ENCODE data around the gene GRIA3.
"Not testable (repeated sequence)": the region's sequence is repeated elsewhere in the genome, so short reads cannot be mapped to it uniquely, and the experiment has no call there.

The GRIA3 gene

GRCh38 chrX:123277347-123277746 lies 93.3 kb downstream of the GRIA3 start:
- no peak for DNase-seq

GRCh38 chrX:123277821-123278220 lies 93.7 kb downstream of the GRIA3 start:
- DNase-seq, result no peak

GRCh38 chrX:123282241-123282640 lies 98.2 kb downstream of the GRIA3 start:
- DNase-seq, result no peak

GRCh38 chrX:123283407-123283806 lies 99.3 kb downstream of the GRIA3 start:
- DNase-seq, result not testable (repeated sequence)

- no peak for DNase-seq
Measured at GRCh38 chrX:123291623-123292022, 107.5 kb downstream of the GRIA3 start.

- no peak for DNase-seq
Measured at GRCh38 chrX:123298026-123298425, 113.9 kb downstream of the GRIA3 start.

GRCh38 chrX:123303429-123303828 lies 119.4 kb downstream of the GRIA3 start:
- no peak for DNase-seq

GRCh38 chrX:123308658-123309057 lies 124.6 kb downstream of the GRIA3 start:
- DNase-seq, result no peak

- DNase-seq, result no peak
Measured at GRCh38 chrX:123310112-123310511, 126.0 kb downstream of the GRIA3 start.

- no peak for DNase-seq
Measured at GRCh38 chrX:123311486-123311885, 127.4 kb downstream of the GRIA3 start.

GRCh38 chrX:123313486-123313885 lies 129.4 kb downstream of the GRIA3 start:
- DNase-seq, result no peak

GRCh38 chrX:123320622-123321021 lies 136.5 kb downstream of the GRIA3 start:
- no peak for DNase-seq

- no peak for DNase-seq
Measured at GRCh38 chrX:123322536-123322935, 138.5 kb downstream of the GRIA3 start.

- no peak for DNase-seq
Measured at GRCh38 chrX:123324625-123325024, 140.5 kb downstream of the GRIA3 start.

- DNase-seq, result no peak
Measured at GRCh38 chrX:123330229-123330942, 146.3 kb downstream of the GRIA3 start.

GRCh38 chrX:123331349-123331748 lies 147.3 kb downstream of the GRIA3 start:
- DNase-seq, result no peak

GRCh38 chrX:123331859-123332258 lies 147.8 kb downstream of the GRIA3 start:
- DNase-seq, result no peak

GRCh38 chrX:123336666-123337065 lies 152.6 kb downstream of the GRIA3 start:
- no peak for DNase-seq

GRCh38 chrX:123337886-123338639 lies 154.0 kb downstream of the GRIA3 start:
- DNase-seq, result no peak

- no peak for DNase-seq
Measured at GRCh38 chrX:123339221-123339905, 155.3 kb downstream of the GRIA3 start.

GRCh38 chrX:123340696-123341095 lies 156.6 kb downstream of the GRIA3 start:
- no peak for DNase-seq

- DNase-seq, result no peak
Measured at GRCh38 chrX:123348468-123348867, 164.4 kb downstream of the GRIA3 start.

GRCh38 chrX:123350226-123350625 lies 166.1 kb downstream of the GRIA3 start:
- DNase-seq, result no peak

- no peak for DNase-seq
Measured at GRCh38 chrX:123357941-123358340, 173.9 kb downstream of the GRIA3 start.
